Central memory CD8-positive, alpha-beta T cell (primary cell): ENCODE results near the gene VWA3B.
A peak's percentile ranks its signal among the peaks of the same experiment; 100 is the strongest.
"Not testable (repeated sequence)": the region's sequence is repeated elsewhere in the genome, so short reads cannot be mapped to it uniquely, and the experiment has no call there.

Experiments
- ATAC-seq: fragments of 150-1000 bp; cut with Tn5 transposase; replicated peaks from 2 replicates; pipeline ENCODE4 v1.10.0; 2022; ENCODE audit warnings: mild to moderate bottlenecking, moderate FRiP score, moderate number of reproducible peaks; ENCODE audit not compliant: poor library complexity, severe bottlenecking; ENCODE audit errors: extremely low read depth
- DNase-seq, 2 donors: peaks; one replicate each; pipeline ENCODE4 v3.0.0; 2021; ENCODE audit warnings: low spot score in 2 of 2
- H3K27ac Mint-ChIP-seq: one replicate; pipeline ENCODE4 v1.8.0; 2022; ENCODE audit warnings: low read depth, mild to moderate bottlenecking, moderate library complexity, mixed read lengths
- H3K27me3 Mint-ChIP-seq: one replicate; pipeline ENCODE4 v1.8.0; 2022; ENCODE audit warnings: mixed read lengths
- H3K36me3 Mint-ChIP-seq: one replicate; pipeline ENCODE4 v1.8.0; 2022; ENCODE audit warnings: mild to moderate bottlenecking, moderate library complexity, mixed read lengths; ENCODE audit not compliant: insufficient read depth
- H3K4me1 Mint-ChIP-seq: one replicate; pipeline ENCODE4 v1.8.0; 2022; ENCODE audit warnings: mixed read lengths
- H3K4me3 Mint-ChIP-seq: one replicate; pipeline ENCODE4 v1.8.0; 2022; ENCODE audit warnings: mild to moderate bottlenecking, moderate library complexity, mixed read lengths
- H3K9me3 Mint-ChIP-seq: one replicate; pipeline ENCODE4 v1.8.0; 2022; ENCODE audit warnings: mixed read lengths

The VWA3B gene

GRCh38 chr2:98086491-98087446 lies at the start of gene VWA3B:
Gene VWA3B, plus strand, starts transcription at chr2:98087167. Its CDS starts 5,926 bp downstream, at chr2:98093093.
- ATAC-seq = no peak
- no peak within 1 kb of the TSS for H3K27ac Mint-ChIP-seq
- no peaks in the 10 kb centered on the region for H3K9me3 Mint-ChIP-seq
- peaks cover 67% of the 10 kb centered on the region for H3K27me3 Mint-ChIP-seq
- peaks cover 14% of the 10 kb centered on the region for H3K4me1 Mint-ChIP-seq
- H3K4me3 Mint-ChIP-seq = peak within 1 kb of the TSS; percentile 29
- no peak for DNase-seq
- peaks cover 2% of the 10 kb centered on the region for H3K36me3 Mint-ChIP-seq

GRCh38 chr2:98037206-98037605 lies 49.8 kb upstream of the VWA3B start:
- Mint-ChIP-seq H3K36me3 (peaks cover 2% of the 10 kb centered on the region), H3K4me1 (no peaks in the 10 kb centered on the region), H3K9me3 (no peaks in the 10 kb centered on the region), H3K27me3 (peaks cover 22% of the 10 kb centered on the region), H3K27ac (no peak overlapping the region), H3K4me3 (no peak overlapping the region)
- DNase-seq (no peak), ATAC-seq (no peak)

GRCh38 chr2:98037666-98038336 lies 49.2 kb upstream of the VWA3B start:
- Mint-ChIP-seq H3K36me3 (peaks cover 2% of the 10 kb centered on the region), H3K4me1 (no peaks in the 10 kb centered on the region), H3K27me3 (peaks cover 25% of the 10 kb centered on the region), H3K9me3 (no peaks in the 10 kb centered on the region), H3K4me3 (no peak overlapping the region), H3K27ac (no peak overlapping the region)
- DNase-seq (no peak), ATAC-seq (no peak)

- no peak for ATAC-seq
- no peak for DNase-seq
- peaks cover 2% of the 10 kb centered on the region for H3K36me3 Mint-ChIP-seq
- no peak overlapping the region for H3K4me3 Mint-ChIP-seq
- no peak overlapping the region for H3K27ac Mint-ChIP-seq
- H3K27me3 Mint-ChIP-seq = peaks cover 36% of the 10 kb centered on the region
- H3K4me1 Mint-ChIP-seq = no peaks in the 10 kb centered on the region
- peaks cover 4% of the 10 kb centered on the region for H3K9me3 Mint-ChIP-seq
These were observed 47.7 kb upstream of the VWA3B start for GRCh38 chr2:98039085-98039756.

GRCh38 chr2:98040331-98040939 lies 46.5 kb upstream of the VWA3B start:
- Mint-ChIP-seq H3K9me3 (peaks cover 16% of the 10 kb centered on the region), H3K27ac (no peak overlapping the region), H3K36me3 (peaks cover 2% of the 10 kb centered on the region), H3K27me3 (peaks cover 48% of the 10 kb centered on the region), H3K4me3 (no peak overlapping the region), H3K4me1 (no peaks in the 10 kb centered on the region)
- DNase-seq (no peak), ATAC-seq (no peak)

GRCh38 chr2:98043101-98043500 lies 43.9 kb upstream of the VWA3B start:
- H3K9me3 Mint-ChIP-seq = peaks cover 16% of the 10 kb centered on the region
- H3K4me3 Mint-ChIP-seq = no peak overlapping the region
- ATAC-seq = no peak
- H3K4me1 Mint-ChIP-seq = no peaks in the 10 kb centered on the region
- no peaks in the 10 kb centered on the region for H3K36me3 Mint-ChIP-seq
- no peak overlapping the region for H3K27ac Mint-ChIP-seq
- peaks cover 58% of the 10 kb centered on the region for H3K27me3 Mint-ChIP-seq
- no peak for DNase-seq

GRCh38 chr2:98044730-98045129 lies 42.2 kb upstream of the VWA3B start:
- H3K27ac Mint-ChIP-seq, DNase-seq, H3K4me3 Mint-ChIP-seq, H3K4me1 Mint-ChIP-seq, ATAC-seq, H3K36me3 Mint-ChIP-seq: not testable (repeated sequence)
- Mint-ChIP-seq H3K9me3 (peaks cover 16% of the 10 kb centered on the region), H3K27me3 (peaks cover 61% of the 10 kb centered on the region)

GRCh38 chr2:98050070-98050469 lies 36.9 kb upstream of the VWA3B start:
- Mint-ChIP-seq H3K27ac (no peak overlapping the region), H3K36me3 (no peaks in the 10 kb centered on the region), H3K9me3 (peaks cover 4% of the 10 kb centered on the region), H3K4me3 (no peak overlapping the region), H3K4me1 (no peaks in the 10 kb centered on the region), H3K27me3 (peaks cover 16% of the 10 kb centered on the region)
- DNase-seq (no peak), ATAC-seq (no peak)

- Mint-ChIP-seq H3K9me3 (no peaks in the 10 kb centered on the region), H3K27me3 (peaks cover 5% of the 10 kb centered on the region), H3K36me3 (no peaks in the 10 kb centered on the region), H3K27ac (no peak overlapping the region), H3K4me1 (no peaks in the 10 kb centered on the region), H3K4me3 (no peak overlapping the region)
- ATAC-seq (no peak), DNase-seq (no peak)
These were observed 28.6 kb upstream of the VWA3B start for GRCh38 chr2:98058191-98058975.

- DNase-seq (no peak), ATAC-seq (no peak)
- Mint-ChIP-seq H3K27ac (no peak overlapping the region), H3K27me3 (peaks cover 23% of the 10 kb centered on the region), H3K4me1 (no peaks in the 10 kb centered on the region), H3K36me3 (no peaks in the 10 kb centered on the region), H3K9me3 (no peaks in the 10 kb centered on the region), H3K4me3 (no peak overlapping the region)
These were observed 26.7 kb upstream of the VWA3B start for GRCh38 chr2:98060277-98060676.

- no peak overlapping the region for H3K27ac Mint-ChIP-seq
- no peaks in the 10 kb centered on the region for H3K9me3 Mint-ChIP-seq
- H3K36me3 Mint-ChIP-seq = no peaks in the 10 kb centered on the region
- no peak overlapping the region for H3K4me3 Mint-ChIP-seq
- DNase-seq (no peak), ATAC-seq (no peak)
- H3K27me3 Mint-ChIP-seq = peaks cover 42% of the 10 kb centered on the region
- H3K4me1 Mint-ChIP-seq = no peaks in the 10 kb centered on the region
These were observed 23.6 kb upstream of the VWA3B start for GRCh38 chr2:98063291-98063854.
